ENCODE results near the gene AR. TPM values are rescaled to one million over a fixed set of nuclear protein-coding genes. Genes with fewer than 3 reads are reported as not detected.

The AR gene
- total and polyA plus RNA-seq, 2 of the 4 experiments (the other 2 are of a cell fraction), result 1.5 to 4.7 TPM

GRCh38 chrX:67536564-67536963, 7.3 kb upstream of the AR start:
- no peak overlapping the region for H3K4me3 ChIP-seq (ENCODE audit: insufficient read depth, low read depth, low read length)
- intact Hi-C loops (cut with micrococcal nuclease) (no loop called here), in situ Hi-C loops (cut with MboI; ENCODE audit: low sequenced_read_pairs) (no loop called here)

More at GRCh38 chrX:67536564-67536963, 7.3 kb upstream of the AR start:
- no peak overlapping the region for H4K91ac ChIP-seq (ENCODE audit: insufficient read depth, low read depth, low read length)
- H2BK5ac ChIP-seq (ENCODE audit: low read depth, low read length, poor library complexity, severe bottlenecking), result no peak overlapping the region
- no peaks in the 10 kb centered on the region for H3K79me1 ChIP-seq (ENCODE audit: low read depth in 1 of 2, low read length in 2 of 2)
- no peaks in the 10 kb centered on the region for H4K20me1 ChIP-seq (ENCODE audit: insufficient read depth, low read length)
- no peak overlapping the region for H4K5ac ChIP-seq (ENCODE audit: low read depth, low read length)
- peaks cover 2% of the 10 kb centered on the region; the same call in 1 of the 2 replicates for H3K9me3 ChIP-seq (ENCODE audit: control insufficient read depth, insufficient read depth, low read length)
- H3K27me3 ChIP-seq (ENCODE audit: control insufficient read depth, insufficient read depth, low read length), result no peaks in the 10 kb centered on the region
- H3K9me1 ChIP-seq (ENCODE audit: insufficient read depth, low read length), result no peaks in the 10 kb centered on the region
- dilution Hi-C loops (cut with HindIII; ENCODE audit: low sequenced_read_pairs, unreplicated experiment), result no loop called here
- no peak for TF ChIP-seq FOS (IDR thresholded peaks at IDR 0.05; ENCODE audit: low read depth, low read length)
- TF ChIP-seq, protein P1, sequence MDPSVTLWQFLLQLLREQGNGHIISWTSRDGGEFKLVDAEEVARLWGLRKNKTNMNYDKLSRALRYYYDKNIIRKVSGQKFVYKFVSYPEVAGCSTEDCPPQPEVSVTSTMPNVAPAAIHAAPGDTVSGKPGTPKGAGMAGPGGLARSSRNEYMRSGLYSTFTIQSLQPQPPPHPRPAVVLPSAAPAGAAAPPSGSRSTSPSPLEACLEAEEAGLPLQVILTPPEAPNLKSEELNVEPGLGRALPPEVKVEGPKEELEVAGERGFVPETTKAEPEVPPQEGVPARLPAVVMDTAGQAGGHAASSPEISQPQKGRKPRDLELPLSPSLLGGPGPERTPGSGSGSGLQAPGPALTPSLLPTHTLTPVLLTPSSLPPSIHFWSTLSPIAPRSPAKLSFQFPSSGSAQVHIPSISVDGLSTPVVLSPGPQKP (IDR thresholded peaks at IDR 0.05; ENCODE audit: borderline replicate concordance, low read depth, low read length), result no peak
- no peak overlapping the region for H2BK20ac ChIP-seq (ENCODE audit: low read depth, low read length)
- H3K56ac ChIP-seq (ENCODE audit: extremely low read depth, insufficient read depth, low read length), result no peak overlapping the region
- no peak overlapping the region for H3K4ac ChIP-seq (ENCODE audit: low read depth, low read length)
- no peak for ATAC-seq (ENCODE audit: low read depth)
- no TSS peak for BruUV-seq (replicated peaks)
- H3K4me1 ChIP-seq (ENCODE audit: control insufficient read depth, insufficient read depth, low read length), result no peaks in the 10 kb centered on the region
- no peak overlapping the region for H3K23ac ChIP-seq (ENCODE audit: low read depth, low read length)
- H3K36me3 ChIP-seq (ENCODE audit: control insufficient read depth, insufficient read depth, low read length), result no peaks in the 10 kb centered on the region
- H3K14ac ChIP-seq (replicated peaks; ENCODE audit: low read depth, low read length), result no peak overlapping the region
- ChIA-PET POLR2A (ENCODE audit: unreplicated experiment) (no interaction called here), CTCF (no interaction called here)
- H2AK9ac ChIP-seq (replicated peaks; ENCODE audit: low read depth, low read length, poor library complexity), result no peak overlapping the region
- no peak overlapping the region for H3K4me2 ChIP-seq (ENCODE audit: low read depth, low read length)
- H4K8ac ChIP-seq (ENCODE audit: low read depth in 2 of 2, low read length in 2 of 2), result no peak overlapping the region
- H3K18ac ChIP-seq (ENCODE audit: low read depth, low read length), result no peak overlapping the region
- no CpG with 5 or more reads among the region's 1 CpG for WGBS, 2 experiments (ENCODE audit: extremely low coverage in 2 of 2, insufficient read length in 1 of 2)
- H2AK5ac ChIP-seq (ENCODE audit: low read depth, low read length), result no peak overlapping the region
- H3K9ac ChIP-seq (ENCODE audit: low read depth, low read length), result no peak overlapping the region
- H2BK15ac ChIP-seq (ENCODE audit: low read depth, low read length), result no peak overlapping the region
- no peak overlapping the region for H2AFZ ChIP-seq (replicated peaks; ENCODE audit: low read length, poor library complexity)
- DNase-seq, result no peak
- no peak overlapping the region for H2BK120ac ChIP-seq (ENCODE audit: low read depth, low read length)
- H3K27ac ChIP-seq (ENCODE audit: insufficient read depth, low read length), result no peak overlapping the region

Data from IMR-90 (cell line).